OCI-LY7 (cell line): ENCODE results near the gene MRPL10. TPM values are rescaled to one million over a fixed set of nuclear protein-coding genes. Genes with fewer than 3 reads are reported as not detected.
A peak's percentile ranks its signal among the peaks of the same experiment; 100 is the strongest.

Experiments
- BruUV-seq: library from RNA; stranded (reverse); fragments of 400-500 nt; replicated peaks from 2 replicates; lab custom pipeline; 2021; lab: Mats Ljungman, UMichigan
- CTCF ChIA-PET: fragments of 300-600 bp; sonication (Branson Sonifier 250); formaldehyde crosslinking; loops from one replicate; lab custom pipeline; 2022; ENCODE audit warnings: antibody characterized with exemption; ENCODE audit not compliant: unreplicated experiment; lab: Charles Lee
- POLR2A ChIA-PET: fragments of 300-600 bp; sonication (Branson Sonifier 250); formaldehyde crosslinking; loops from one replicate; lab custom pipeline; 2022; ENCODE audit warnings: antibody characterized with exemption; lab: Charles Lee
- DNase-seq: peaks from one replicate; pipeline ENCODE4 v3.0.0-alpha.2; 2015; ENCODE audit warnings: low spot score
- H2AFZ ChIP-seq: fragments of 200-600 bp; sonication (generic), shearing (Covaris generic); 2 replicates; pipeline ENCODE4 v1.6.1; 2014; ENCODE audit warnings: mild to moderate bottlenecking, antibody characterized with exemption, low read length, moderate library complexity
- H3K27ac ChIP-seq: fragments of 200-600 bp; sonication (generic); 2 replicates; pipeline ENCODE4 v1.5.1; 2014; ENCODE audit warnings: mixed run types, low read depth, mild to moderate bottlenecking, moderate library complexity, low read length, inconsistent platforms; ENCODE audit not compliant: poor library complexity, severe bottlenecking
- H3K36me3 ChIP-seq: fragments of 200-600 bp; sonication (generic); 2 replicates; pipeline ENCODE4 v1.6.1; 2014; ENCODE audit warnings: mild to moderate bottlenecking, antibody characterized with exemption, low read length, moderate library complexity, mixed read lengths; ENCODE audit not compliant: insufficient read depth
- H3K4me1 ChIP-seq: fragments of 200-600 bp; sonication (generic); 2 replicates; pipeline ENCODE4 v1.5.1; 2014; ENCODE audit warnings: mild to moderate bottlenecking, low read length; ENCODE audit not compliant: insufficient read depth, poor library complexity, severe bottlenecking
- H3K4me2 ChIP-seq: fragments of 200-600 bp; sonication (generic); 2 replicates; pipeline ENCODE4 v1.6.1; 2014; ENCODE audit warnings: mild to moderate bottlenecking, low read length
- H3K4me3 ChIP-seq: fragments of 200-600 bp; sonication (generic); 2 replicates; pipeline ENCODE4 v1.5.1; 2014; ENCODE audit warnings: mild to moderate bottlenecking, low read depth, low read length; ENCODE audit not compliant: poor library complexity, severe bottlenecking
- H3K79me2 ChIP-seq: fragments of 200-600 bp; sonication (generic); 2 replicates; pipeline ENCODE4 v1.6.1; 2016; ENCODE audit warnings: low read depth, mild to moderate bottlenecking, low read length, moderate library complexity, mixed read lengths; ENCODE audit not compliant: insufficient read depth
- H3K9me2 ChIP-seq: fragments of 200-600 bp; sonication (generic); 2 replicates; pipeline ENCODE4 v1.6.1; 2016; ENCODE audit warnings: mild to moderate bottlenecking, low read length, mixed read lengths; ENCODE audit not compliant: insufficient read depth
- H3K9me3 ChIP-seq: fragments of 200-600 bp; sonication (generic); 2 replicates; pipeline ENCODE4 v1.6.1; 2014; ENCODE audit warnings: mild to moderate bottlenecking, mixed run types, low read length, mixed read lengths
- H4K20me1 ChIP-seq: fragments of 200-600 bp; sonication (generic); 2 replicates; pipeline ENCODE4 v1.6.1; 2014; ENCODE audit warnings: mild to moderate bottlenecking, antibody characterized with exemption, low read length, moderate library complexity, mixed read lengths; ENCODE audit not compliant: insufficient read depth
- EZH2phosphoT487 ChIP-seq: fragments of 200-600 bp; sonication (generic); IDR thresholded peaks from 2 replicates; pipeline ENCODE4 v1.6.1; 2018; ENCODE audit warnings: low read depth, borderline replicate concordance, mild to moderate bottlenecking, mixed run types, antibody characterized with exemption, low read length, moderate library complexity, mixed read lengths
- intact Hi-C: fragments of 100-400 bp; cut with micrococcal nuclease; formaldehyde crosslinking; loops from one replicate; pipeline ENCODE4 v1.10.0; 2022; ENCODE audit not compliant: unreplicated experiment
- total RNA-seq, 2 experiments: library from RNA; depleted of rRNA in 1 of 2; stranded (reverse); fragments of >200 nt in 1 of 2; shearing (Covaris generic) in 1 of 2; gene quantifications; 2 replicates each; pipeline ENCODE4 v1.2.3, GENCODE V29; 2014 to 2022
- TF ChIP-seq, protein P1 (sequence below): fragments of 200-600 bp; sonication (generic); conservative IDR thresholded peaks from 2 replicates; pipeline ENCODE4 v1.5.1; 2014; ENCODE audit warnings: mild to moderate bottlenecking, antibody characterized with exemption, low read length, moderate library complexity, mixed read lengths

Gene MRPL10
- total RNA-seq, 2 experiments from 2014 or later = 50.8 to 56.7 TPM

DNA sequence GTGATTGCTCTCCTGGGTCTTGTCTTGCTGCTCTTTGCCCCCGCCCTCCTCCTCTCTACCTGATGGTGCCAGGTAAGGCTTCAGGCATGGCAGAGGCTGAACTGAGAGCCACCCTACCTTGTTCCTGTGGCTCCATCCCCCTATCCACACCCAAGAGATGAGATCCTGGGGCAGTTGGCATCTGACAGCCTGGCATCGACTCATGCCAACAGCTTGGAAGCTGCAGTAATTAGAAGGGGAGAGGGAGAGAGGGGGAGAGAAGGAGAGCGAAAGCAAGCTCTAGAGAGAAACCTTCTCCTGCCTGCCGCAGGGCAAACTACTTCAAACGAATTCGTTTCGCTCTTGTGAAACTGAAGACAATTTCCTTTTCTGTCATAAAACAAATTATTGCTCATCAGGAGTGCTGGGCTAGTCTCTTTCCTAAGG is 33.5 kb upstream of the MRPL10 start:
- Histone ChIP-seq H3K4me2 (no peak overlapping the region), H3K9me2 (no peaks in the 10 kb centered on the region), H3K9me3 (no peaks in the 10 kb centered on the region), H2AFZ (no peak overlapping the region), H3K79me2 (no peaks in the 10 kb centered on the region), H3K4me1 (peaks cover 4% of the 10 kb centered on the region), H3K4me3 (no peak overlapping the region), H4K20me1 (no peaks in the 10 kb centered on the region), H3K36me3 (no peaks in the 10 kb centered on the region), H3K27ac (no peak overlapping the region)
- ChIA-PET POLR2A (no interaction called here), CTCF (no interaction called here)
- TF ChIP-seq, protein P1, sequence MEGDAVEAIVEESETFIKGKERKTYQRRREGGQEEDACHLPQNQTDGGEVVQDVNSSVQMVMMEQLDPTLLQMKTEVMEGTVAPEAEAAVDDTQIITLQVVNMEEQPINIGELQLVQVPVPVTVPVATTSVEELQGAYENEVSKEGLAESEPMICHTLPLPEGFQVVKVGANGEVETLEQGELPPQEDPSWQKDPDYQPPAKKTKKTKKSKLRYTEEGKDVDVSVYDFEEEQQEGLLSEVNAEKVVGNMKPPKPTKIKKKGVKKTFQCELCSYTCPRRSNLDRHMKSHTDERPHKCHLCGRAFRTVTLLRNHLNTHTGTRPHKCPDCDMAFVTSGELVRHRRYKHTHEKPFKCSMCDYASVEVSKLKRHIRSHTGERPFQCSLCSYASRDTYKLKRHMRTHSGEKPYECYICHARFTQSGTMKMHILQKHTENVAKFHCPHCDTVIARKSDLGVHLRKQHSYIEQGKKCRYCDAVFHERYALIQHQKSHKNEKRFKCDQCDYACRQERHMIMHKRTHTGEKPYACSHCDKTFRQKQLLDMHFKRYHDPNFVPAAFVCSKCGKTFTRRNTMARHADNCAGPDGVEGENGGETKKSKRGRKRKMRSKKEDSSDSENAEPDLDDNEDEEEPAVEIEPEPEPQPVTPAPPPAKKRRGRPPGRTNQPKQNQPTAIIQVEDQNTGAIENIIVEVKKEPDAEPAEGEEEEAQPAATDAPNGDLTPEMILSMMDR = no peak
- TF ChIP-seq EZH2phosphoT487 = no peak
- DNase-seq = no peak
- intact Hi-C loops = no loop called here
- no TSS peak for BruUV-seq

DNA sequence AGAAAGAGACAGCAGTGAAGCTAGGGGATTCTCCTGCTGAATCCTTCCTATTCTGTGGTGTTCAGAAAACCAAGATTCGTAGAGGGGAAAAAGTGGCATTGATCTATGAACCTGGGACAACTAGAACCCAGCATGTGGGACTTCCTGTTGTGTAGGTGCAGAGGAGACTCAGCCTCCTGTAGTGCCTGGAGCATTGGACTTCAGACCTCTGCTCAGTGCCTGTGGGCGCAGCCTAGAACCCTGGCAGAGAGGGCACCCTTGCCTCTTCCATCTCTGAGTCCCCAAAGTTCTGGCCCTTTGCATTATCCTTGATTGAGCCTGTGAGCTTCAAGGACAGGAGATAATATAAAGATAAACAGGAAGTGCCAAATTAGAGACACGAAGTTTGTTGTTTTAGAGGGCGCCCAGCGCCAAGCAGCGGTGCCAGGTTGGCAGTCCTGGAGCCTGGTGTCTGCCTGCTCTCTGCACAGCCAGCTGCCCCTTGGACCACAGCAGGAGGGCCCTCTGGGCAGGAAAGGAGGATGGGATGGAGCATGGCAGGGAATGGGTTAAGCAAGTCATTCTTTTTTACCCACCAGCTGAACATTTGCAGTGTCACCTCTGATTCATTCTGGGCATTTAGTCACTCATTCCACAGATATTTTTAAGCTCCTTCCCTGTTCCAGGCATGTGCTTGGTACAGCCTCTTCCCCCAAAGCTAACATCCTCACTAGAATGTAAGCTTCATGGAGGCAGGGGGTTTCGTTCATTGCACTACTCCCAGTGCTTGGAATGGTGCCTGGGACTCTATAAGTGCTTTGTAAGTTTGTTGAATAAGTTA is 31.5 kb upstream of the MRPL10 start:
- BruUV-seq = no TSS peak

More for the DNA sequence above, 31.5 kb upstream of the MRPL10 start:
- DNase-seq = no peak
- H3K79me2 ChIP-seq = no peaks in the 10 kb centered on the region
- H3K9me3 ChIP-seq = no peaks in the 10 kb centered on the region
- intact Hi-C loops = no loop called here
- no peak overlapping the region for H3K4me2 ChIP-seq
- ChIA-PET CTCF (no interaction called here), POLR2A (interaction anchor here (1.0 kb wide), 1 partner anchor 20 kb away, joined by 4 read pairs; no protein-coding TSS in a partner anchor)
- H3K9me2 ChIP-seq = no peaks in the 10 kb centered on the region
- H2AFZ ChIP-seq = peak overlapping the region; percentile 42
- peaks cover 4% of the 10 kb centered on the region for H3K4me1 ChIP-seq
- no peaks in the 10 kb centered on the region for H3K36me3 ChIP-seq
- no peak overlapping the region for H3K4me3 ChIP-seq
- no peak overlapping the region for H3K27ac ChIP-seq
- no peaks in the 10 kb centered on the region for H4K20me1 ChIP-seq
- TF ChIP-seq EZH2phosphoT487 = no peak
- TF ChIP-seq, protein P1 = no peak
